ENCODE results near the gene ARMC9. TPM values are rescaled to one million over a fixed set of nuclear protein-coding genes. Genes with fewer than 3 reads are reported as not detected.
"Not testable (repeated sequence)": the region's sequence is repeated elsewhere in the genome, so short reads cannot be mapped to it uniquely, and the experiment has no call there.

Gene ARMC9
- total RNA-seq, 1 donor: 189 TPM

GRCh38 chr2:231296401-231296974, 98.1 kb downstream of the ARMC9 start:
- no peak overlapping the region for H3K4me3 ChIP-seq (ENCODE audit: low read depth, low read length)
- no peak for DNase-seq (ENCODE audit: low read depth)
- no peak for TF ChIP-seq CTCF (IDR thresholded peaks at IDR 0.05; ENCODE audit: insufficient read depth, low read depth, low read length)

- peak; percentile 59 for DNase-seq (ENCODE audit: low read depth)
- peak; percentile 80 for TF ChIP-seq CTCF (IDR thresholded peaks at IDR 0.05; ENCODE audit: insufficient read depth, low read depth, low read length)
- H3K4me3 ChIP-seq (ENCODE audit: low read depth, low read length): no peak overlapping the region
Measured at GRCh38 chr2:231297108-231297908, 98.9 kb downstream of the ARMC9 start.

- no peak for TF ChIP-seq CTCF (IDR thresholded peaks at IDR 0.05; ENCODE audit: insufficient read depth, low read depth, low read length)
- no peak overlapping the region for H3K4me3 ChIP-seq (ENCODE audit: low read depth, low read length)
- DNase-seq (ENCODE audit: low read depth): no peak
Measured at GRCh38 chr2:231298091-231298490, 99.7 kb downstream of the ARMC9 start.

- H3K4me3 ChIP-seq (ENCODE audit: low read depth, low read length): no peak overlapping the region
- no peak for TF ChIP-seq CTCF (IDR thresholded peaks at IDR 0.05; ENCODE audit: insufficient read depth, low read depth, low read length)
- DNase-seq (ENCODE audit: low read depth): no peak
Measured at GRCh38 chr2:231299267-231299666, 100.8 kb downstream of the ARMC9 start.

GRCh38 chr2:231300020-231300721, 101.7 kb downstream of the ARMC9 start:
- no peak for DNase-seq (ENCODE audit: low read depth)
- no peak for TF ChIP-seq CTCF (IDR thresholded peaks at IDR 0.05; ENCODE audit: insufficient read depth, low read depth, low read length)
- H3K4me3 ChIP-seq (ENCODE audit: low read depth, low read length): no peak overlapping the region

- DNase-seq (ENCODE audit: low read depth): no peak
- no peak for TF ChIP-seq CTCF (IDR thresholded peaks at IDR 0.05; ENCODE audit: insufficient read depth, low read depth, low read length)
- H3K4me3 ChIP-seq (ENCODE audit: low read depth, low read length): no peak overlapping the region
Measured at GRCh38 chr2:231300722-231301076, 102.3 kb downstream of the ARMC9 start.

GRCh38 chr2:231304259-231304658, 105.8 kb downstream of the ARMC9 start:
- DNase-seq (ENCODE audit: low read depth); H3K4me3 ChIP-seq (ENCODE audit: low read depth, low read length): not testable (repeated sequence)

Measured in fibroblast of villous mesenchyme (primary cell).